Naive thymus-derived CD4-positive, alpha-beta T cell (primary cell): ENCODE data around the gene SSTR1. TPM values are rescaled to one million over a fixed set of nuclear protein-coding genes. Genes with fewer than 3 reads are reported as not detected.
A peak's percentile ranks its signal among the peaks of the same experiment; 100 is the strongest.

Experiments used
- ATAC-seq: fragments of 150-1000 bp; cut with Tn5 transposase; 2 replicates; pipeline ENCODE4 v1.10.0; 2021; ENCODE audit warnings: mild to moderate bottlenecking, moderate library complexity
- CTCF ChIA-PET: fragments of 350-600 bp; sonication (Branson Sonifier 250); formaldehyde crosslinking; loops from one replicate; lab custom pipeline; 2021; ENCODE audit warnings: antibody characterized with exemption; lab: Charles Lee
- POLR2A ChIA-PET: fragments of 350-600 bp; sonication (Branson Sonifier 250); formaldehyde crosslinking; loops from one replicate; lab custom pipeline; 2021; ENCODE audit warnings: antibody characterized with exemption, inconsistent platforms; lab: Charles Lee
- DNase-seq, 9 donors: peaks; one replicate each; pipeline versions ENCODE4 v3.0.0 to v3.0.0-alpha.2; 2020 to 2022; ENCODE audit warnings: mixed read lengths in 1 of 9
- H3K27ac ChIP-seq: one replicate; pipeline ENCODE4 v1.7.0; 2013; ENCODE audit warnings: mild to moderate bottlenecking, low read depth, low read length, moderate library complexity
- H3K27me3 ChIP-seq, 2 donors: one replicate each; pipeline ENCODE4 v1.7.0; 2013; ENCODE audit warnings: low read length in 2 of 2, mild to moderate bottlenecking in 2 of 2, moderate library complexity in 2 of 2; ENCODE audit not compliant: control insufficient read depth in 2 of 2, insufficient read depth in 2 of 2
- H3K36me3 ChIP-seq, 3 experiments: 1 replicate in 2 of 3; 2 replicates in 1 of 3; pipeline ENCODE4 v1.7.0; 2013; ENCODE audit warnings: low read length in 3 of 3, mild to moderate bottlenecking in 3 of 3, moderate library complexity in 1 of 3; ENCODE audit not compliant: insufficient read depth in 3 of 3, control insufficient read depth in 2 of 3
- H3K4me1 ChIP-seq, 2 donors: one replicate each; pipeline ENCODE4 v1.7.0; 2013; ENCODE audit warnings: low read length in 2 of 2, mild to moderate bottlenecking in 2 of 2, moderate library complexity in 1 of 2; ENCODE audit not compliant: control insufficient read depth in 2 of 2, insufficient read depth in 2 of 2
- H3K4me3 ChIP-seq: 2 replicates; pipeline ENCODE4 v1.7.0; 2013; ENCODE audit warnings: mild to moderate bottlenecking, low read length
- H3K9me3 ChIP-seq, 3 experiments: 1 replicate in 2 of 3; 2 replicates in 1 of 3; pipeline ENCODE4 v1.7.0; 2013; ENCODE audit warnings: low read length in 3 of 3; ENCODE audit not compliant: control insufficient read depth in 2 of 3
- H3K27ac Mint-ChIP-seq, 9 donors: one replicate each; pipeline ENCODE4 v1.8.0; 2020 to 2022; ENCODE audit warnings: mixed read lengths in 9 of 9, mild to moderate bottlenecking in 8 of 9, moderate library complexity in 5 of 9, inconsistent platforms in 2 of 9
- H3K27me3 Mint-ChIP-seq, 5 donors: one replicate each; pipeline ENCODE4 v1.8.0; 2021 to 2022; ENCODE audit warnings: mixed read lengths in 5 of 5, mild to moderate bottlenecking in 1 of 5
- H3K36me3 Mint-ChIP-seq, 5 donors: one replicate each; pipeline ENCODE4 v1.8.0; 2020 to 2022; ENCODE audit warnings: mixed read lengths in 5 of 5, mild to moderate bottlenecking in 3 of 5, inconsistent platforms in 1 of 5
- H3K4me1 Mint-ChIP-seq, 7 donors: one replicate each; pipeline ENCODE4 v1.8.0; 2020 to 2022; ENCODE audit warnings: mixed read lengths in 7 of 7, mild to moderate bottlenecking in 3 of 7, inconsistent platforms in 1 of 7
- H3K4me3 Mint-ChIP-seq, 10 donors: one replicate each; pipeline ENCODE4 v1.8.0; 2020 to 2022; ENCODE audit warnings: mild to moderate bottlenecking in 10 of 10, mixed read lengths in 10 of 10, moderate library complexity in 6 of 10, inconsistent platforms in 2 of 10
- H3K9me3 Mint-ChIP-seq, 11 donors: one replicate each; pipeline ENCODE4 v1.8.0; 2020 to 2022; ENCODE audit warnings: mixed read lengths in 11 of 11, mild to moderate bottlenecking in 4 of 11, inconsistent platforms in 1 of 11, moderate library complexity in 1 of 11
- intact Hi-C, 2 donors: fragments of 100-400 bp; cut with micrococcal nuclease; formaldehyde crosslinking; loops; one replicate each; pipeline ENCODE4 v1.15.1; 2023
- polyA plus RNA-seq, 2 donors: library from polyadenylated mRNA; unstranded; fragments of 300-500 nt; fragmentation: Illumina TruSeq; gene quantifications; one replicate each; pipeline ENCODE4 v1.2.3, GENCODE V29; 2021
- total RNA-seq, 6 experiments: library from RNA in 5 of 6; stranded (reverse) in 5 of 6; gene quantifications; 1 replicate in 5 of 6; 2 replicates in 1 of 6; pipeline ENCODE4 v1.2.3 and lab custom pipeline; 2021 to 2026

SSTR1 gene
- total and polyA plus RNA-seq, 7 experiments from 2014 or later: not detected

- Mint-ChIP-seq H3K36me3 (peaks cover 0 to 14% (median 0%) of the 10 kb centered on the region in 5 donors), H3K9me3 (peaks cover 0 to 10% (median 3%) of the 10 kb centered on the region in 11 donors), H3K4me1 (peaks cover 3 to 42% (median 34%) of the 10 kb centered on the region in 7 donors), H3K4me3 (peak overlapping the region in 9 of 10 donors; percentile 57 to 87 (median 69)), H3K27me3 (peaks cover 56 to 78% (median 72%) of the 10 kb centered on the region in 5 donors), H3K27ac (peak overlapping the region in 1 of 9 donors; percentile 16)
- POLR2A ChIA-PET: no interaction called here
- Histone ChIP-seq H3K4me3 (no peak overlapping the region), H3K9me3 (no peaks in the 10 kb centered on the region), H3K36me3 (no peaks in the 10 kb centered on the region), H3K4me1 (peaks cover 0 to 6% of the 10 kb centered on the region in 2 donors), H3K27ac (no peak overlapping the region), H3K27me3 (peaks cover 3 to 7% of the 10 kb centered on the region in 2 donors)
- intact Hi-C loops: loop anchor here in 1 of 2 donors (5.0 kb wide), 1 partner anchor 618 kb away; no protein-coding TSS in a partner anchor
- no peak for DNase-seq
- ATAC-seq: no peak
- CTCF ChIA-PET: no interaction called here
These were observed 2.2 kb downstream of the SSTR1 start for GRCh38 chr14:38209572-38210557.

GRCh38 chr14:38210587-38211216 is 3.0 kb downstream of the SSTR1 start:
- H3K4me1 Mint-ChIP-seq: peaks cover 3 to 42% (median 34%) of the 10 kb centered on the region in 7 donors
- H3K9me3 ChIP-seq: no peaks in the 10 kb centered on the region
- no peak overlapping the region for H3K27ac ChIP-seq
- ChIA-PET POLR2A (no interaction called here), CTCF (no interaction called here)
- H3K36me3 Mint-ChIP-seq: peaks cover 0 to 14% (median 0%) of the 10 kb centered on the region in 5 donors
- H3K4me3 Mint-ChIP-seq: peak overlapping the region in 9 of 10 donors; percentile 16 to 87 (median 63)
- H3K36me3 ChIP-seq: no peaks in the 10 kb centered on the region
- H3K27ac Mint-ChIP-seq: peak overlapping the region in 1 of 9 donors; percentile 38
- peaks cover 0 to 10% (median 3%) of the 10 kb centered on the region in 11 donors for H3K9me3 Mint-ChIP-seq
- DNase-seq (no peak), ATAC-seq (no peak)
- no peak overlapping the region for H3K4me3 ChIP-seq
- intact Hi-C loops: no loop called here
- peaks cover 56 to 78% (median 74%) of the 10 kb centered on the region in 5 donors for H3K27me3 Mint-ChIP-seq
- H3K27me3 ChIP-seq: peaks cover 3 to 7% of the 10 kb centered on the region in 2 donors
- H3K4me1 ChIP-seq: peaks cover 0 to 6% of the 10 kb centered on the region in 2 donors

GRCh38 chr14:38211255-38211735 is 3.6 kb downstream of the SSTR1 start:
- Histone ChIP-seq H3K27ac (no peak overlapping the region), H3K27me3 (peaks cover 3 to 7% of the 10 kb centered on the region in 2 donors), H3K9me3 (no peaks in the 10 kb centered on the region), H3K36me3 (no peaks in the 10 kb centered on the region), H3K4me1 (peaks cover 0 to 6% of the 10 kb centered on the region in 2 donors), H3K4me3 (no peak overlapping the region)
- Mint-ChIP-seq H3K4me1 (peaks cover 3 to 42% (median 34%) of the 10 kb centered on the region in 7 donors), H3K27ac (no peak overlapping the region), H3K27me3 (peaks cover 52 to 73% (median 71%) of the 10 kb centered on the region in 5 donors), H3K36me3 (peaks cover 0 to 11% (median 0%) of the 10 kb centered on the region in 5 donors), H3K4me3 (peak overlapping the region in 5 of 10 donors; percentile 33 to 87 (median 63)), H3K9me3 (peaks cover 0 to 8% (median 0%) of the 10 kb centered on the region in 11 donors)
- CTCF ChIA-PET: no interaction called here
- ATAC-seq (no peak), DNase-seq (no peak)
- POLR2A ChIA-PET: no interaction called here
- intact Hi-C loops: no loop called here

- intact Hi-C loops: no loop called here
- Histone ChIP-seq H3K4me1 (peaks cover 0 to 6% of the 10 kb centered on the region in 2 donors), H3K27me3 (peaks cover 3 to 7% of the 10 kb centered on the region in 2 donors), H3K27ac (no peak overlapping the region), H3K9me3 (no peaks in the 10 kb centered on the region), H3K4me3 (no peak overlapping the region), H3K36me3 (no peaks in the 10 kb centered on the region)
- H3K27ac Mint-ChIP-seq: no peak overlapping the region
- peak overlapping the region in 5 of 10 donors; percentile 33 to 87 (median 54) for H3K4me3 Mint-ChIP-seq
- peaks cover 3 to 42% (median 34%) of the 10 kb centered on the region in 7 donors for H3K4me1 Mint-ChIP-seq
- ATAC-seq (no peak), DNase-seq (no peak)
- peaks cover 0 to 11% (median 0%) of the 10 kb centered on the region in 5 donors for H3K36me3 Mint-ChIP-seq
- POLR2A ChIA-PET: no interaction called here
- peaks cover 44 to 71% (median 65%) of the 10 kb centered on the region in 5 donors for H3K27me3 Mint-ChIP-seq
- CTCF ChIA-PET: no interaction called here
- H3K9me3 Mint-ChIP-seq: peaks cover 0 to 3% (median 0%) of the 10 kb centered on the region in 11 donors
These were observed 4.4 kb downstream of the SSTR1 start for GRCh38 chr14:38212111-38212510.

- peaks cover 0 to 11% (median 0%) of the 10 kb centered on the region in 5 donors for H3K36me3 Mint-ChIP-seq
- peaks cover 3 to 7% of the 10 kb centered on the region in 2 donors for H3K27me3 ChIP-seq
- intact Hi-C loops: no loop called here
- peaks cover 3 to 35% (median 28%) of the 10 kb centered on the region in 7 donors for H3K4me1 Mint-ChIP-seq
- peaks cover 0 to 3% (median 0%) of the 10 kb centered on the region in 11 donors for H3K9me3 Mint-ChIP-seq
- no peak for DNase-seq
- POLR2A ChIA-PET: no interaction called here
- H3K4me3 Mint-ChIP-seq: no peak overlapping the region
- H3K27ac Mint-ChIP-seq: no peak overlapping the region
- H3K9me3 ChIP-seq: no peaks in the 10 kb centered on the region
- no peak overlapping the region for H3K4me3 ChIP-seq
- CTCF ChIA-PET: no interaction called here
- H3K27ac ChIP-seq: no peak overlapping the region
- H3K27me3 Mint-ChIP-seq: peaks cover 35 to 65% (median 59%) of the 10 kb centered on the region in 5 donors
- H3K36me3 ChIP-seq: no peaks in the 10 kb centered on the region
- no peak for ATAC-seq
- H3K4me1 ChIP-seq: peaks cover 0 to 6% of the 10 kb centered on the region in 2 donors
These were observed 5.3 kb downstream of the SSTR1 start for GRCh38 chr14:38213001-38213400.

GRCh38 chr14:38217553-38217952 is 9.8 kb downstream of the SSTR1 start:
- POLR2A ChIA-PET: no interaction called here

More at GRCh38 chr14:38217553-38217952, 9.8 kb downstream of the SSTR1 start:
- Mint-ChIP-seq H3K27ac (no peak overlapping the region), H3K9me3 (peaks cover 0 to 4% (median 0%) of the 10 kb centered on the region in 11 donors), H3K4me1 (no peaks in the 10 kb centered on the region), H3K4me3 (no peak overlapping the region), H3K36me3 (no peaks in the 10 kb centered on the region), H3K27me3 (peaks cover 4 to 29% (median 21%) of the 10 kb centered on the region in 5 donors)
- H3K36me3 ChIP-seq: no peaks in the 10 kb centered on the region
- intact Hi-C loops: no loop called here
- DNase-seq: no peak
- CTCF ChIA-PET: no interaction called here
- no peaks in the 10 kb centered on the region for H3K9me3 ChIP-seq
- no peak overlapping the region for H3K27ac ChIP-seq
- H3K27me3 ChIP-seq: no peaks in the 10 kb centered on the region
- no peak for ATAC-seq
- H3K4me3 ChIP-seq: no peak overlapping the region
- H3K4me1 ChIP-seq: no peaks in the 10 kb centered on the region
